Spleen (tissue), 11 donors: Measurements from ENCODE around the gene ARID4B. TPM values are rescaled to one million over a fixed set of nuclear protein-coding genes. Genes with fewer than 3 reads are reported as not detected.

Experiments
- DNase-seq: peaks from one replicate; pipeline ENCODE4 v3.0.0-alpha.2; 2020
- H3K27ac ChIP-seq, 8 donors: fragments of 200-600 bp; sonication (generic) in 7 of 8; 1 replicate in 4 of 8; 2 replicates in 4 of 8; pipeline versions ENCODE4 v1.5.0 to v1.8.0; 2016 to 2021; ENCODE audit warnings: inconsistent platforms in 4 of 8, mild to moderate bottlenecking in 4 of 8, moderate library complexity in 1 of 8
- H3K27me3 ChIP-seq, 7 donors: fragments of 200-600 bp; sonication (generic) in 6 of 7; replicated peaks in 1 of 7; 1 replicate in 4 of 7; 2 replicates in 3 of 7; pipeline versions ENCODE4 v1.5.0 to v1.8.0; 2016 to 2021; ENCODE audit warnings: inconsistent platforms in 3 of 7, mild to moderate bottlenecking in 1 of 7
- H3K36me3 ChIP-seq, 6 donors: fragments of 200-600 bp; sonication (generic) in 5 of 6; 1 replicate in 4 of 6; 2 replicates in 2 of 6; pipeline versions ENCODE4 v1.5.0 to v1.8.0; 2016 to 2021; ENCODE audit warnings: inconsistent platforms in 2 of 6
- H3K4me1 ChIP-seq, 6 donors: fragments of 200-600 bp; sonication (generic) in 5 of 6; 1 replicate in 3 of 6; 2 replicates in 3 of 6; pipeline versions ENCODE4 v1.5.0 to v1.8.0; 2016 to 2021; ENCODE audit warnings: inconsistent platforms in 3 of 6
- H3K4me3 ChIP-seq, 8 donors: fragments of 200-600 bp; sonication (generic) in 7 of 8; 1 replicate in 4 of 8; 2 replicates in 4 of 8; pipeline versions ENCODE4 v1.5.0 to v1.8.0; 2016 to 2021; ENCODE audit warnings: inconsistent platforms in 4 of 8, mild to moderate bottlenecking in 4 of 8, moderate library complexity in 2 of 8
- H3K9me3 ChIP-seq, 8 donors: fragments of 200-600 bp; sonication (generic) in 7 of 8; 1 replicate in 4 of 8; 2 replicates in 4 of 8; pipeline versions ENCODE4 v1.5.0 to v1.8.0; 2016 to 2021; ENCODE audit warnings: inconsistent platforms in 4 of 8
- POLR2A ChIP-seq, 3 donors: fragments of 450-650 bp; IDR thresholded peaks; one replicate each; pipeline ENCODE4 v1.5.1; 2017; ENCODE audit warnings: antibody characterized with exemption in 3 of 3, mild to moderate bottlenecking in 1 of 3
- POLR2AphosphoS5 ChIP-seq, 3 donors: sonication (generic); formaldehyde crosslinking; IDR thresholded peaks; one replicate each; pipeline ENCODE4 v1.5.1; 2017; ENCODE audit warnings: antibody characterized with exemption in 3 of 3
- WGBS, 5 donors: extraction: QIAGEN DNeasy Blood & Tissue Kit in 3 of 5; methylation state at CpG; one replicate each; pipeline versions ENCODE4 v1.1.5 to v1.1.7; 2013 to 2018; 5-methylcytosine and 5-hydroxymethylcytosine counted together
- intact Hi-C: fragments of 100-400 bp; cut with DNase I; formaldehyde crosslinking; loops from one replicate; pipeline ENCODE4 v1.15.0; 2023; ENCODE audit warnings: low total_unique reads
- polyA plus RNA-seq, 3 donors: library from polyadenylated mRNA; stranded (reverse); fragments of 200-250 nt; gene quantifications; one replicate each; pipeline ENCODE4 v1.2.1, GENCODE V29; 2013
- total RNA-seq, 7 donors: library from RNA; depleted of rRNA in 3 of 7; stranded (reverse); fragments of >200 nt in 3 of 7; fragmentation: NEBNext Ultra II Directional in 4 of 7; extraction: Animal tissue kit (Norgen Biotek cat#: 25700) in 4 of 7; gene quantifications; one replicate each; pipeline versions ENCODE4 v1.1.0 to v1.2.1, GENCODE V29; 2016 to 2021
- TF ChIP-seq, protein P1 (sequence below), 11 experiments: fragments of 200-600 bp in 7 of 11; fragments of 450-650 bp in 4 of 11; sonication (generic) in 4 of 11; IDR thresholded peaks in 8 of 11; conservative IDR thresholded peaks in 3 of 11; 1 replicate in 7 of 11; 2 replicates in 4 of 11; pipeline versions ENCODE4 v1.4.0 to v1.8.0; 2016 to 2021; ENCODE audit warnings: antibody characterized with exemption in 11 of 11, inconsistent platforms in 4 of 11, mild to moderate bottlenecking in 1 of 11
- donor health status: healthy with polysubstance abuse.
- donor health status: DM: no; HTN: no; CAD: no; lungs with moderate emphysema.
- donor health status: DM: no; HTN: no; CAD: no.
- donor health status: Bipolar disorder and iron deficiency.
- donor health status: healthy.
- donor health status: DM: no; HTN: no; CAD: no.
- donor health status: DM: yes; HTN: yes; CAD: no.

Gene ARID4B
- total and polyA plus RNA-seq, 10 donors, result 13.2 to 82.0 (median 65.6) TPM

DNA sequence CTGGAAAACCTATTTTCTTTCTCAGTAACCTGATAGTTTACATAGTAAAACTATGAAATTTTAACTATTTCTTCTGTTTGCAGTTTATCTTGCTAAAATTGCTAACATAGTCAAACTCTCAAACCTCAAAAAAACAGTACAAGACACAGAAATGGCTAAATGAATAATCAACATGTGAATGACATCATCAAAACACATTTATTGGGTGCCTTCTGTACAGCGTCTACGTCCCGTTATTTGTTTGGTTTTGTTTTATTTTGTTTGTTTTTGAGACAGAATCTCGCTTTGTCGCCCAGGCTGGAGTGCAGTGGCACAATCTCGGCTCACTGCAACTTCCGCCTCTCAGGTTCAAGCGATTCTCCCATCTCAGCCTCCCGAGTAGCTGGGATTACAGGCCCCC lies 178.2 kb downstream of the ARID4B start:
- TF ChIP-seq POLR2A (IDR thresholded peaks at IDR 0.05) (no peak), POLR2AphosphoS5 (IDR thresholded peaks at IDR 0.05) (no peak)
- TF ChIP-seq, protein P1, sequence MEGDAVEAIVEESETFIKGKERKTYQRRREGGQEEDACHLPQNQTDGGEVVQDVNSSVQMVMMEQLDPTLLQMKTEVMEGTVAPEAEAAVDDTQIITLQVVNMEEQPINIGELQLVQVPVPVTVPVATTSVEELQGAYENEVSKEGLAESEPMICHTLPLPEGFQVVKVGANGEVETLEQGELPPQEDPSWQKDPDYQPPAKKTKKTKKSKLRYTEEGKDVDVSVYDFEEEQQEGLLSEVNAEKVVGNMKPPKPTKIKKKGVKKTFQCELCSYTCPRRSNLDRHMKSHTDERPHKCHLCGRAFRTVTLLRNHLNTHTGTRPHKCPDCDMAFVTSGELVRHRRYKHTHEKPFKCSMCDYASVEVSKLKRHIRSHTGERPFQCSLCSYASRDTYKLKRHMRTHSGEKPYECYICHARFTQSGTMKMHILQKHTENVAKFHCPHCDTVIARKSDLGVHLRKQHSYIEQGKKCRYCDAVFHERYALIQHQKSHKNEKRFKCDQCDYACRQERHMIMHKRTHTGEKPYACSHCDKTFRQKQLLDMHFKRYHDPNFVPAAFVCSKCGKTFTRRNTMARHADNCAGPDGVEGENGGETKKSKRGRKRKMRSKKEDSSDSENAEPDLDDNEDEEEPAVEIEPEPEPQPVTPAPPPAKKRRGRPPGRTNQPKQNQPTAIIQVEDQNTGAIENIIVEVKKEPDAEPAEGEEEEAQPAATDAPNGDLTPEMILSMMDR (IDR thresholded peaks at IDR 0.05 in 8 of 11, conservative IDR thresholded peaks at IDR 0.05 in 3 of 11), result no peak
- Histone ChIP-seq H3K27me3 (no peaks in the 10 kb centered on the region), H3K4me3 (no peak overlapping the region), H3K36me3 (peaks cover 0 to 100% (median 90%) of the 10 kb centered on the region in 6 donors), H3K4me1 (peaks cover 0 to 31% (median 0%) of the 10 kb centered on the region in 6 donors), H3K9me3 (no peaks in the 10 kb centered on the region), H3K27ac (no peak overlapping the region)
- DNase-seq, result no peak
- intact Hi-C loops, result no loop called here
- 94 to 97% (median 95%) methylated on average over 9 of the region's 9 CpGs for WGBS, 5 donors

DNA sequence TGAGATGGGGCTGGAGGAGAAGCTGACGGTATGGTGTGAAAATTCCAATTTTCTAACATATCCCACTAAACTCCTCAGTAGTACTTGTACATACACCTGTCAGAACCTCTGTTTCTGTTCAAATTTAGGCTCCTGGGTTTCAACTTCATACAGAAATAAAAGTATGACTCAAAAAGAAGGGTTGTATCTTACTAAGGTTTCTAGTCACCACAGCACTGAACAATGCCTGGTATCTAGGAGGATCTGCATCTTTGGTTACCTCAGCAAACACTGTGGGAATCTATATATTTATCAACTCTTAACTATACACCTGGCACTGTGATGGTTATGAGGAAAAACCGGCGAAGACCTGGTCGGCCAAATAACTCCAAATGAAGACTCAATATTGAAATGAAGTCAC lies 180.7 kb downstream of the ARID4B start:
- DNase-seq, result no peak
- 92 to 97% (median 94%) methylated on average over 4 of the region's 4 CpGs for WGBS, 5 donors
- H3K27me3 ChIP-seq, result no peaks in the 10 kb centered on the region
- peaks cover 0 to 28% (median 0%) of the 10 kb centered on the region in 6 donors for H3K4me1 ChIP-seq
- TF ChIP-seq POLR2A (IDR thresholded peaks at IDR 0.05) (no peak), POLR2AphosphoS5 (IDR thresholded peaks at IDR 0.05) (no peak)
- TF ChIP-seq, protein P1 (IDR thresholded peaks at IDR 0.05 in 8 of 11, conservative IDR thresholded peaks at IDR 0.05 in 3 of 11), result no peak
- no peaks in the 10 kb centered on the region for H3K9me3 ChIP-seq
- no peak overlapping the region for H3K4me3 ChIP-seq
- intact Hi-C loops, result no loop called here
- H3K36me3 ChIP-seq, result peaks cover 0 to 100% (median 82%) of the 10 kb centered on the region in 6 donors
- no peak overlapping the region for H3K27ac ChIP-seq

DNA sequence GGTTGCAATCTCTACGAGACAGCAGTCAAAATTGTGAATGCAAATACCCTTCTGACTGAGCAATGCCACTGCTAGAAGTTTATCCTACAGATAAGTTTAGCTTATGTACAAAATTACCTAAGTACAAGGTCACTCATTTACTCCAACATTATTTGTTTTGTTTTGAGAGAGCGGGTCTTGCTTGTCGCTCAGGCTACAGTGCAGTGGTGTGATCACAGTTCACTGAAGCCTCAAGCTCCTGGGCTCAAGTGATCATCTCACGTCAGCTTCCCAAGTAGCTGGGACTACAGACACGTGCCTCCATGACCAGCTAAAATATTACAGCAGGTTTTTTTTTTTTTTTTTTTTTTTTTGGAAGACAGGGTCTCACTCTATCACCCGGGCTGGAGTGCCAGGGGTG lies 182.3 kb downstream of the ARID4B start:
- DNase-seq, result no peak
- no peak for TF ChIP-seq POLR2AphosphoS5 (IDR thresholded peaks at IDR 0.05)
- no peak for TF ChIP-seq POLR2A (IDR thresholded peaks at IDR 0.05)
- TF ChIP-seq, protein P1 (IDR thresholded peaks at IDR 0.05 in 8 of 11, conservative IDR thresholded peaks at IDR 0.05 in 3 of 11), result no peak
- Histone ChIP-seq H3K4me3 (no peak overlapping the region), H3K36me3 (peaks cover 0 to 100% (median 79%) of the 10 kb centered on the region in 6 donors), H3K27ac (no peak overlapping the region), H3K27me3 (no peaks in the 10 kb centered on the region), H3K4me1 (peaks cover 0 to 11% (median 0%) of the 10 kb centered on the region in 6 donors), H3K9me3 (no peaks in the 10 kb centered on the region)
- 89 to 99% (median 90%) methylated on average over 6 of the region's 6 CpGs for WGBS, 5 donors
- intact Hi-C loops, result no loop called here

DNA sequence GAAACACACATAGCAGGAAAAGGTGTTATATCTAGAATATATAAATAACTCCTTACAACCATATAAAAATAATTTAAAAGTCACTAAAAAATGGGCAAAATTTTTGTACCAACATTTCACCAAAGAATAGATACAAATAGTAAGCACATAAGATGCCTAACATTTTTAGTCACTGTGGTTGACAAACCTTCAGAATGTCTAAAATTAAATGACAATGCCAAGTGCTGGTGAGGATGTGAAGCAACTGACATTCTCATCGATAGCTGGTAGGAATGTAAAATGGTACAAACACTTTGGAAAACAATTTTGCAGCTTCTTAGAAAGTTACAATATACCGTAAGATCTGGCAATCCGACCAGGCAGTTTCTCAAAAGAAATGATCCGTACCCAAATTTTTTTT lies 185.0 kb downstream of the ARID4B start:
- DNase-seq, result no peak
- no peak overlapping the region for H3K4me3 ChIP-seq
- 87 to 98% (median 96%) methylated on average over 4 of the region's 4 CpGs for WGBS, 5 donors
- H3K9me3 ChIP-seq, result no peaks in the 10 kb centered on the region
- H3K27me3 ChIP-seq, result no peaks in the 10 kb centered on the region
- peaks cover 0 to 9% (median 0%) of the 10 kb centered on the region in 6 donors for H3K4me1 ChIP-seq
- H3K36me3 ChIP-seq, result peaks cover 0 to 100% (median 76%) of the 10 kb centered on the region in 6 donors
- TF ChIP-seq POLR2A (IDR thresholded peaks at IDR 0.05) (no peak), POLR2AphosphoS5 (IDR thresholded peaks at IDR 0.05) (no peak)
- TF ChIP-seq, protein P1 (IDR thresholded peaks at IDR 0.05 in 8 of 11, conservative IDR thresholded peaks at IDR 0.05 in 3 of 11), result no peak
- no peak overlapping the region for H3K27ac ChIP-seq
- intact Hi-C loops, result no loop called here
